HG02763 (cell line): ENCODE data around the gene DHRS11.

Experiments
- ATAC-seq: cut with Tn5 transposase; IDR thresholded peaks from one replicate; pipeline ENCODE4 v1.9.1; 2021; ENCODE audit warnings: mild to moderate bottlenecking, moderate library complexity; ENCODE audit not compliant: unreplicated experiment

DHRS11 gene

DNA sequence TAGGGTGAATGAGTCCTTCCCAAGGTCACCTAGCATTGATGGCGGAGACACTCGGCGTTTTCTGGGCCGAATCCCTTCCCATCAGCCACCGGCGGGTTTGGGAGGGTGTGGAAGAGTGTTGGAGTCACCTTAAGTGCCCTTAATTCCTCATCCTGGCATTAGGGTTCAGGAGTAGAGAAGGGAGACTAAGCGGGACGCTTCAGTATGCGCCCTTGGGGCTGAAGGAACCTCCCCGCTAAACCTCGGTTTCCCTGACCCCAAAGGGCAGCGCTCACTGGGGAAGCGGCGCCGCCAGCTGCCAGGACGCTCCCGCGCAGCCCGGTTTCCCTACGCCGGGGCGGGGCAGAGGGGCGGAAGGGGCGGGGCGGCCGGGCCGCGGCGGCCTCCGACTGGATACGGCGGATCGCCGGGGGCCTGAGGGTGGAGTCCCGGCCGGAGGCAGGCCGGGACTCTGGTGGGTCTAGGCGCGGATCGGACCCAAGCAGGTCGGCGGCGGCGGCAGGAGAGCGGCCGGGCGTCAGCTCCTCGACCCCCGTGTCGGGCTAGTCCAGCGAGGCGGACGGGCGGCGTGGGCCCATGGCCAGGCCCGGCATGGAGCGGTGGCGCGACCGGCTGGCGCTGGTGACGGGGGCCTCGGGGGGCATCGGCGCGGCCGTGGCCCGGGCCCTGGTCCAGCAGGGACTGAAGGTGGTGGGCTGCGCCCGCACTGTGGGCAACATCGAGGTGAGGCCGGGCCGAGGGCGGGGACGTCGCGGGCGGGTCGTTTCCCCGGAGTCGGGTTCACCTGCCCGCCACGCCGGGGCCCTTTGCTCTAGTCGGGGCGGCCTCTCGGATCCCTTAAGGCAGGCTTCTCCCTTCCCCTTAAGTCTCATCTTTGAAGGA is at the start of gene DHRS11:
TSS of gene DHRS11 (plus strand) at position 446 of the 882 bp plus-strand sequence. CDS start at position 577, 131 bp downstream.
- peak; percentile 91 for ATAC-seq

DNA sequence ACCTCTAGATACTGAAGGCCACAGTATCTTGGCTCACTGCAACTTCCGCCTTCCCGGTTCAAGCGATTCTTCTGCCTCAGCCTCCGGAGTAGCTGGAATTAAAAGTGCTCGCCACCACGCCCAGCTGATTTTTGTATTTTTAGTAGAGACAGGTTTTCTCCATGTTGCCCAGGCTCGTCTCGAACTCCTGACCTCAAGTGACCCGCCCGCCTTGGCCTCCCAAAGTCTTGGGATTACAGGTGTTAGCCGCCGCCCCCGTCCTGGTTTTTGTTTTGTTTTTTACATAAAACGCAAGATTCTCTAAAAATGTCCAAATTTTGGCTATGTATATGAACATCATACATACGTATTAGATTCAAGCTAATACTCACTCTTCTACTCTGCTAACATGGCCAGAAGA is 48.9 kb upstream of the DHRS11 start:
- ATAC-seq: no peak

DNA sequence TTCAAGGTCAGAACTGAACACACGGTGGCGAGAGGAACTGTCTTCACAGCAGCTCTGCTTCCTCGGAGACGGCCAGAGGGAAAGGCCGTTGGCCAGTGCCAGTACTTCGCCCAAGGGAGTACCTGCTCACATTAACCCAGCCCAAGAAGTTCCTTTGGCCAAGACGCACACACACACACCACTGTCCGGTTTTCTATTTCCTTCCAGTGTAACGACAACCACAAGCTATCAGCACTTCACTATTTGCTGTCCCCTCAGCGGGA is 47.7 kb upstream of the DHRS11 start:
- no peak for ATAC-seq

GRCh38 chr17:36544307-36545076 is 47.2 kb upstream of the DHRS11 start, which contains the start of gene GGNBP2:
TSS of gene GGNBP2 (plus strand) at chr17:36544919. CDS start at chr17:36545725, 806 bp downstream.
- peak; percentile 50 for ATAC-seq

DNA sequence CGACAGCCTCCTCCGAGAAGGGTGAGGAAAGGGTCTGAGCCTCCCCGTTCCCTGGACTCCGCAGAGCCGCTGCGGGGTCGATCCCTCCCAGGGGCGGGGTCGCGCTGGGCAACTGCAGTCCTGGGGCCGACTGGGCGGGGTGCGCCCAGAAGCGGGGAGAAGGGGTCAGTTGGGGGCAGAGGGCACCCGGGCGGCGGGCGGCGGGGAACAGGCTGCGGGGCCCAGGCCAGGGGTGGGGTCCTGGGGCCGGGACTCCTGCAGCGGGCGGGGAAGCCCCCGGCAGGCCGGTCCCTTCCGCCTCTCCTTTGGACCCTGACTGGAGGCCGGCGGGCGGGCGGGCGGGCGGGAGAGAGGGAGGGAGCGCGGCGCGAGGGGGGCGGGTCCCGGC is 46.6 kb upstream of the DHRS11 start:
- peak; percentile 37 for ATAC-seq

DNA sequence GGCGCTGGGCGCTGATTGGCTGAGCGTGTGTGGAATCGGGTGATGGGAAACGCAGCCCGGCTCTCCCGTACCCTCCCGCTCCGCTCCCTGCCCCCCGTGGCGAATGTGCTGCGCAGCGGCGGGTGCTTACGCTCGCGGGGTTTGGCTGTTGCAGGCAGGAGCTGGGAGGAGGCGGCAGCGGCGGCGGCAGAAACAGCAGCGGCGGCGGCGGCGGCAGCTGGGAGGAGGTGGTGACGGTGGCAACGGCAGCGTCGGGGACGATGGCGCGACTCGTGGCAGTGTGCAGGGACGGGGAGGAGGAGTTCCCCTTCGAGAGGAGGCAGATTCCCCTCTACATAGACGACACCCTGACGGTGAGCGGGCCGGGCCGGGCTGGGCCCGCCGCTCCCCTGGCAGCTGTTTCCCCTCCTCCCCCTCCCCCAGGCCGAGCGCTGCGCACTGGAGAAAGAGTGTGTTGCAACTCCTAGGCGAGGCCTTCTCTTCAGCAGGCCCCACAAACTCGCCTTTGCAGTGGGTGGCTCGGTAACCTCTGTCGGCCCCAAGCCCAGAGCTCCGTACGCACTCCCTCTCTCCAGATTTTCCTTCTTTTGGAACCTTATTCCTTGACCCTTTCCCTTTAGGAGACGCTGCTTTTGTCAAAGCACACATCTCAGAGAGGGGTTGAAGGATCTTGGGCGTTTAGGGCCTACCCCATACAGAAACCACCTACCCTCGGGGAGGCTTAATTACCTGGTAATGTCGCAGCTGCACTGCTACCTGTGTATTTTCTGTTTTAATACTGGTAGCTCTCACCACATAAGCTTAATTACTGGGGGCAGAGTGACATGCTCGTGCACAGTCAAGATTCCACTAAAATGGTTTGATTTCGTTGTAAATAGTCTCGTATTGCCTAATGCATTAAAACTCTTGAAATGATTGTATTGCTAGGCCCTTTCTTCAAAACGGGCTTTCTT is 45.9 kb upstream of the DHRS11 start:
- ATAC-seq: peak; percentile 65

GRCh38 chr17:36546418-36547093 is 45.1 kb upstream of the DHRS11 start:
- no peak for ATAC-seq

- ATAC-seq: no peak
Measured at GRCh38 chr17:36547776-36548175, 43.9 kb upstream of the DHRS11 start.

GRCh38 chr17:36550491-36551417 is 40.9 kb upstream of the DHRS11 start:
- no peak for ATAC-seq

DNA sequence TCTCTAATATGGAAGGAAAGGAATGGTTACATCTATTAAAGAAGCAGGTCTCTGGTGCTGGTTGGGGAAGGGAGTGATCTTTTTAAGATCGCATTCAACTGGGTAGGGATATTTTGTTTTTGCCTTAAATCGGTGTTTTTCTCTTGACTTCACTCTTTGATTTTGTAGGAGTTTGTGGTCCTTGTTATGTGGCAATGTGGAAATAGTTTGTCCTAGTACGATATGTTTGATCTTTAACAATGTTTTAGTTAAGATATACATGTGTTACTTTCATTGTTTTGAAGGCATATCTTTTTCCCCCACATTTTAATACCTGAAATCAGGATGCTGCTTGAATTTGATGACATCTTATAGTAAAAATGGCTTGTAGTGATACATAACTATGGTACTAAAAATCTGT is 38.2 kb upstream of the DHRS11 start:
- ATAC-seq: no peak

GRCh38 chr17:36566081-36566480 is 25.6 kb upstream of the DHRS11 start:
- ATAC-seq: no peak

DNA sequence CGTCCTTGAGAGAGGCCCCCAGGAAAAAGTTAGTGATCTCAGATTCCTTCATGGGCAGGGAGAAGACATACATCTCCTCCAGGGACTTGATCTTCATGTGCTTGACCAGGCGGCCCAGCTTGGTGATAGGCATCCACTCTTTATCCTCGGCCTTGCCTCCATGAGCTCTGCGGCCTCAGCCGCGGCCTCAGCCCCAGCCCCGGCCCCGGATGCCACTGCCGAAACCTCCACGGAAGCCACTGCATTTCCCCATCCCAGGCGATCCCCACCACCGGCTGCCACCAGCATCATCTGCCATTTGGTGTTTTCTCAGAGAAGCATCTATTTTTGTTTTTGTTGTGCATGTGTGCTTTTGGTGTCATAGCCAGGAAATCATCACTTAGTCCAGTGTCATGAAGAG is 16.7 kb upstream of the DHRS11 start:
- no peak for ATAC-seq

DNA sequence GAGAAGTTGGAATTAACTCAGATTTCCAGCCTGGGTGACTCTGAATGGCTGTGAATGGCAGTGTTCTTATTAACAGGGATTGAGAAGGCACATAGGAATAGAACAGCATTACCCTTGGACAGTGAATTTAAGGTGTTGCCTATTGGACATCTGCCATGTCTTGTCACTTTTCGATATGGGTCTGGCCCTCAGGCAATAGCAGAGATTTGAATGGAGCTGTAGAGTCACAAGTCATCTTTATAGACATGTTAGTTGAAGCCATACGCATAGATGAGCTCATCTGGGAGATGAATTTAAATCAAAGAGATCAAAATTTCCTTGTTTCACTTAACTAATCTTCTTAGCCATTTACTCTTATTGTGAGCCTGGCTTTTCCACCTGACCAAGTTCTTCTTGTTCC is 14.9 kb upstream of the DHRS11 start:
- no peak for ATAC-seq

- no peak for ATAC-seq
Measured at GRCh38 chr17:36578671-36579070, 13.0 kb upstream of the DHRS11 start.

- ATAC-seq: no peak
Measured at GRCh38 chr17:36583787-36584186, 7.9 kb upstream of the DHRS11 start.

- ATAC-seq: no peak
Measured at GRCh38 chr17:36586138-36586537, 5.5 kb upstream of the DHRS11 start.

GRCh38 chr17:36590082-36590481 is 1.6 kb upstream of the DHRS11 start:
- ATAC-seq: no peak

GRCh38 chr17:36592316-36592715 is 637 bp downstream of the DHRS11 start:
- no peak for ATAC-seq

- ATAC-seq: no peak
Measured at GRCh38 chr17:36592716-36593321, 1.1 kb downstream of the DHRS11 start.
